Heart right ventricle (tissue), 16 donors: ENCODE data around the gene MT1M. TPM values are rescaled to one million over a fixed set of nuclear protein-coding genes. Genes with fewer than 3 reads are reported as not detected.
A peak's percentile ranks its signal among the peaks of the same experiment; 100 is the strongest.

Source experiments
- ATAC-seq, 8 donors: fragments of 200-7000 bp; cut with Tn5 transposase; one replicate each; pipeline ENCODE4 v1.9.1; 2020; ENCODE audit warnings: mild to moderate bottlenecking in 8 of 8, moderate library complexity in 8 of 8, moderate number of reproducible peaks in 1 of 8
- DNase-seq, 2 donors: peaks; one replicate each; pipeline ENCODE4 v3.0.0-alpha.2; 2020
- H3K27ac ChIP-seq, 10 donors: fragments of 200-600 bp; sonication (generic) in 2 of 10; one replicate each; pipeline versions ENCODE4 v1.5.0 to v1.8.0; 2020 to 2022; ENCODE audit warnings: mild to moderate bottlenecking in 3 of 10
- H3K27me3 ChIP-seq, 7 donors: fragments of 200-600 bp; one replicate each; pipeline ENCODE4 v1.8.0; 2021 to 2022; ENCODE audit warnings: mild to moderate bottlenecking in 2 of 7
- H3K36me3 ChIP-seq, 9 donors: fragments of 200-600 bp; sonication (generic) in 1 of 9; one replicate each; pipeline versions ENCODE4 v1.5.0 to v1.8.0; 2020 to 2022; ENCODE audit warnings: mild to moderate bottlenecking in 2 of 9
- H3K4me1 ChIP-seq, 9 donors: fragments of 200-600 bp; sonication (generic) in 1 of 9; one replicate each; pipeline versions ENCODE4 v1.5.0 to v1.8.0; 2020 to 2022; ENCODE audit warnings: mild to moderate bottlenecking in 4 of 9
- H3K4me3 ChIP-seq, 10 donors: fragments of 200-600 bp; sonication (generic) in 2 of 10; one replicate each; pipeline versions ENCODE4 v1.5.0 to v1.8.0; 2020 to 2022; ENCODE audit warnings: mild to moderate bottlenecking in 7 of 10, moderate library complexity in 2 of 10
- H3K9me3 ChIP-seq, 11 donors: fragments of 200-600 bp in 10 of 11; sonication (generic) in 2 of 11; one replicate each; pipeline versions ENCODE4 v1.5.0 to v1.8.0; 2013 to 2022; ENCODE audit warnings: mild to moderate bottlenecking in 2 of 11, control low read depth in 1 of 11, moderate library complexity in 1 of 11
- CTCF ChIP-seq, 9 donors: fragments of 200-600 bp; sonication (generic) in 2 of 9; IDR thresholded peaks; one replicate each; pipeline versions ENCODE4 v1.5.0 to v1.8.0; 2021 to 2022; ENCODE audit warnings: antibody characterized with exemption in 9 of 9, mild to moderate bottlenecking in 5 of 9, moderate library complexity in 1 of 9
- WGBS, 2 donors: extraction: QIAGEN DNeasy Blood & Tissue Kit; methylation state at CpG; one replicate each; pipeline ENCODE4 v1.1.7; 2013; ENCODE audit warnings: inconsistent platforms in 1 of 2; 5-methylcytosine and 5-hydroxymethylcytosine counted together
- intact Hi-C, 10 donors: fragments of 100-400 bp; cut with DNase I; formaldehyde crosslinking; loops; one replicate each; pipeline versions ENCODE4 v1.11.1 to v1.14.2; 2022
- polyA plus RNA-seq, 2 donors: library from polyadenylated mRNA; stranded (reverse); fragments of 200-250 nt; gene quantifications; one replicate each; pipeline ENCODE4 v1.2.3, GENCODE V29; 2013
- total RNA-seq, 10 donors: library from RNA; stranded (reverse); fragmentation: NEBNext Ultra II Directional in 3 of 10; extraction: Animal tissue kit (Norgen Biotek cat#: 25700) in 3 of 10; gene quantifications; one replicate each; pipeline versions ENCODE4 v1.2.1 to v1.2.4, GENCODE V29; 2021 to 2023
- donor health status: Arrhythmogenic right ventricular cardiomyopathy.
- donor health status: ischemic (EF 13 %, LVEDD 7.1; RV severe dilation, severe dysfunction).
- donor health status: healthy with polysubstance abuse.
- donor health status: DM: no; HTN: yes; CAD: no.
- donor health status: DM: no; HTN: no; CAD: no.
- donor health status: ischemic (EF 25% LVEDD 6.9; RV normal size, moderate dysfunction).
- donor health status: ischemic (EF 25% LVEDD 5.7; RV mildly dilated, moderate dysfunction).
- donor health status: healthy.
- donor health status: DM: yes; HTN: yes; CAD: no.
- donor health status: Ischemic cardiomyopathy.
- donor health status: ischemic (EF 35%, LVEDD 5.7; RV mildly dilated, moderate dysfunction).
- donor health status: nonischemic (EF 11% LVEDD 7.7; RV severe dilation, severe dysfunction).
- donor health status: DM: yes; HTN: yes; CAD: no.
- donor health status: PGD.
- donor health status: ischemic (EF 29% LVEDD 5.4; RV normal size, mild dysfunction).
- donor health status: nonischemic (EF 23%, LVEDD 6.1; RV moderate dilation, normal function).

Gene MT1M
- total and polyA plus RNA-seq, 12 donors, result 0.75 to 25.4 (median 2.9) TPM

GRCh38 chr16:56628486-56629350 lies 3.7 kb upstream of the MT1M start:
- no peak for TF ChIP-seq CTCF (IDR thresholded peaks at IDR 0.05)
- DNase-seq (no peak), ATAC-seq (no peak)
- peaks cover 0 to 41% (median 22%) of the 10 kb centered on the region in 9 donors for H3K4me1 ChIP-seq
- WGBS, 2 donors, result 71 to 79% methylated on average over 9 of the region's 9 CpGs
- no peak overlapping the region for H3K4me3 ChIP-seq
- peaks cover 0 to 34% (median 0%) of the 10 kb centered on the region in 7 donors for H3K27me3 ChIP-seq
- H3K9me3 ChIP-seq, result no peaks in the 10 kb centered on the region
- intact Hi-C loops, result loop anchor here in 2 of 10 donors (5.0 kb wide), 1 partner anchor 54 kb away; the partner anchor contains the start of gene MT1X (in 2 of the 2)
- H3K27ac ChIP-seq, result no peak overlapping the region
- no peaks in the 10 kb centered on the region for H3K36me3 ChIP-seq

DNA sequence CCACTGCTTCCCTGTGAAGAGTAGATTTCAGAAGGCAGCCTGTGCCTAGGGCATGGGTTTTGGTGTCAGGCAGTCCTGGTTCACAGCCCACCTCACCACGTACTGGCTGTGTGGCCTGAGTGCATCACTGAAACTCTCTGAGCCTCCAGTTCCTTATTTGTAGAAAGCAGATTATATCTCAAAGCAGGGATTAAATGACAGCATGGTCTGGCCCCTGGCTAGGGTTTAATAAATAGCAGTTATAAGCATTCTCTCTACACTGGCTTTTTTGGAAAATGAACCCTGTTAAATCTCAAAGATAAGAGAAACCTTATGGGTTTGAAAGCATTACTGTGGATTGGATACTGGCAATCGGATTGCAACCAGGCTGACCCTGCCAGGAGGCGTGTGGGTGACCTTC lies 2.9 kb upstream of the MT1M start:
- DNase-seq, result no peak
- no peak for TF ChIP-seq CTCF (IDR thresholded peaks at IDR 0.05)
- WGBS, 2 donors, result 86 to 94% methylated on average over 3 of the region's 3 CpGs
- Histone ChIP-seq H3K9me3 (no peaks in the 10 kb centered on the region), H3K36me3 (no peaks in the 10 kb centered on the region), H3K4me3 (no peak overlapping the region), H3K4me1 (peaks cover 0 to 41% (median 22%) of the 10 kb centered on the region in 9 donors), H3K27ac (no peak overlapping the region), H3K27me3 (peaks cover 0 to 42% (median 3%) of the 10 kb centered on the region in 7 donors)
- intact Hi-C loops, result loop anchor here in 2 of 10 donors (5.0 kb wide), 1 partner anchor 53 kb away; the partner anchor contains the start of gene MT1X (in 2 of the 2)
- no peak for ATAC-seq

DNA sequence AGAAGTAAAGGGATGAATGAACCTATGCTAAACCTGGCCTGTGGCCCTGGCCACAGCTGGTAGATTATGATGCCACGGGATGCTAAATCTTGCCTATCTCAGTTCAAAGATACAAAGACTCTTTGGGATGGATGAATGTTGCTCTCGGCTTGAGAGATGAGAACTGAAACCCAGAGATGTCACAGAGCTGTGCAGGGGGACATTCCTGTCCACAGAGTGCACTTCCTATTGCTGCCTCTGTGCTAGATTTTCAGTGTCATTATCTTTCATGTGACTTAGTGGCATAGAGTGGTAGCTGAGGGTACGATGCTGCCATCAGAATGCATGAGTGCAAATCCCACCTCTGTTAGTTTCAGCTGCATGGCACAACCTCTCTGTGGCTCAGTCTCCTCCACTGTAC lies 2.3 kb upstream of the MT1M start:
- Histone ChIP-seq H3K9me3 (no peaks in the 10 kb centered on the region), H3K4me1 (peaks cover 0 to 43% (median 22%) of the 10 kb centered on the region in 9 donors), H3K36me3 (no peaks in the 10 kb centered on the region), H3K27me3 (peaks cover 0 to 48% (median 9%) of the 10 kb centered on the region in 7 donors), H3K27ac (no peak overlapping the region), H3K4me3 (no peak overlapping the region)
- ATAC-seq (no peak), DNase-seq (no peak)
- WGBS, 2 donors, result 77 to 78% methylated on average over 3 of the region's 3 CpGs
- intact Hi-C loops, result no loop called here
- TF ChIP-seq CTCF (IDR thresholded peaks at IDR 0.05), result no peak

DNA sequence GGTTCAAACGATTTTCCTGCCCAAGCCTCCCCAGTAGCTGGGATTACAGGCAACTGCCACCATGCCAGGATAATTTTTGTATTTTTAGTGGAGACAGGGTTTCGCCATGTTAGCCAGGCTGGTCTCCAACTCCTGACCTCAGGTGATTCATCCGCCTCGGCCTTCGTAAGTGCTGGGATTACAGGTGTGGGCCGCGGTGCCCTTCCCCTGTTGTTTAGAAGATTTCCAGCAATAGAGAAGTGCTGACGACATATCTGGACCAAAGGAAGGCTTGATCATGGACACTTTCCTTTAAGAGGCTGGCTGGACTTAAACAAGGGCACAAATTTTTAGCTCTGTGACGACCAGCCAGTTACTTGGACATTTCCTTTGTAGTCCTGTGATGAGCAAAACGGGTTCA lies 1.3 kb upstream of the MT1M start:
- Histone ChIP-seq H3K27me3 (peaks cover 3 to 55% (median 19%) of the 10 kb centered on the region in 7 donors), H3K4me1 (peaks cover 0 to 43% (median 24%) of the 10 kb centered on the region in 9 donors), H3K4me3 (no peak overlapping the region), H3K36me3 (no peaks in the 10 kb centered on the region), H3K9me3 (no peaks in the 10 kb centered on the region), H3K27ac (peak overlapping the region in 5 of 10 donors; percentile 71 to 82 (median 80))
- 93 to 94% methylated on average over 10 of the region's 10 CpGs for WGBS, 2 donors
- TF ChIP-seq CTCF (IDR thresholded peaks at IDR 0.05), result no peak
- ATAC-seq (no peak), DNase-seq (no peak)
- intact Hi-C loops, result no loop called here
